Measurements from ENCODE around the gene DDX42. TPM values are rescaled to one million over a fixed set of nuclear protein-coding genes. Genes with fewer than 3 reads are reported as not detected.

DDX42 gene
- total RNA-seq, 1 donor from 2014 or later, result 125 TPM

GRCh38 chr17:63831505-63831904 is 57.5 kb downstream of the DDX42 start:
- Mint-ChIP-seq H3K4me1 (ENCODE audit: low read depth, unreplicated experiment) (peaks cover 2% of the 10 kb centered on the region), H3K27me3 (ENCODE audit: low read depth, unreplicated experiment) (no peaks in the 10 kb centered on the region), H3K9me3 (ENCODE audit: unreplicated experiment) (no peaks in the 10 kb centered on the region), H3K4me3 (ENCODE audit: unreplicated experiment) (no peak overlapping the region), H3K27ac (ENCODE audit: unreplicated experiment) (peak overlapping the region; percentile 12), H3K36me3 (ENCODE audit: low read depth, unreplicated experiment) (peaks cover 31% of the 10 kb centered on the region)
- DNase-seq (ENCODE audit: low read depth) (no peak), FAIRE-seq (no peak)
- TF ChIP-seq, protein P1, sequence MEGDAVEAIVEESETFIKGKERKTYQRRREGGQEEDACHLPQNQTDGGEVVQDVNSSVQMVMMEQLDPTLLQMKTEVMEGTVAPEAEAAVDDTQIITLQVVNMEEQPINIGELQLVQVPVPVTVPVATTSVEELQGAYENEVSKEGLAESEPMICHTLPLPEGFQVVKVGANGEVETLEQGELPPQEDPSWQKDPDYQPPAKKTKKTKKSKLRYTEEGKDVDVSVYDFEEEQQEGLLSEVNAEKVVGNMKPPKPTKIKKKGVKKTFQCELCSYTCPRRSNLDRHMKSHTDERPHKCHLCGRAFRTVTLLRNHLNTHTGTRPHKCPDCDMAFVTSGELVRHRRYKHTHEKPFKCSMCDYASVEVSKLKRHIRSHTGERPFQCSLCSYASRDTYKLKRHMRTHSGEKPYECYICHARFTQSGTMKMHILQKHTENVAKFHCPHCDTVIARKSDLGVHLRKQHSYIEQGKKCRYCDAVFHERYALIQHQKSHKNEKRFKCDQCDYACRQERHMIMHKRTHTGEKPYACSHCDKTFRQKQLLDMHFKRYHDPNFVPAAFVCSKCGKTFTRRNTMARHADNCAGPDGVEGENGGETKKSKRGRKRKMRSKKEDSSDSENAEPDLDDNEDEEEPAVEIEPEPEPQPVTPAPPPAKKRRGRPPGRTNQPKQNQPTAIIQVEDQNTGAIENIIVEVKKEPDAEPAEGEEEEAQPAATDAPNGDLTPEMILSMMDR (IDR thresholded peaks at IDR 0.05; ENCODE audit: insufficient read depth, low read depth, low read length), result no peak
- no peak for TF ChIP-seq EZH2 (IDR thresholded peaks at IDR 0.05; ENCODE audit: insufficient read depth, low read length)
- no peak overlapping the region for H3K9ac ChIP-seq (ENCODE audit: low read length)
- no peaks in the 10 kb centered on the region for H3K27me3 ChIP-seq (ENCODE audit: insufficient read depth, low read length)
- H3K79me2 ChIP-seq (ENCODE audit: insufficient read depth, low read length), result peaks cover 42% of the 10 kb centered on the region
- peaks cover 60% of the 10 kb centered on the region for H3K36me3 ChIP-seq (ENCODE audit: insufficient read depth, low read length)
- H3K4me2 ChIP-seq (ENCODE audit: low read length), result no peak overlapping the region
- peaks cover 11% of the 10 kb centered on the region for H3K4me1 ChIP-seq (ENCODE audit: insufficient read depth, low read length)
- H4K20me1 ChIP-seq (ENCODE audit: insufficient read depth, low read length), result peaks cover 76% of the 10 kb centered on the region
- H3K9me3 ChIP-seq (ENCODE audit: insufficient read depth, low read depth, low read length), result no peaks in the 10 kb centered on the region
- H3K27ac ChIP-seq (ENCODE audit: low read depth, low read length), result no peak overlapping the region
- no peak overlapping the region for H3K4me3 ChIP-seq (ENCODE audit: insufficient read depth, low read depth, low read length)
- H2AFZ ChIP-seq (ENCODE audit: low read depth, low read length), result no peak overlapping the region

DNA sequence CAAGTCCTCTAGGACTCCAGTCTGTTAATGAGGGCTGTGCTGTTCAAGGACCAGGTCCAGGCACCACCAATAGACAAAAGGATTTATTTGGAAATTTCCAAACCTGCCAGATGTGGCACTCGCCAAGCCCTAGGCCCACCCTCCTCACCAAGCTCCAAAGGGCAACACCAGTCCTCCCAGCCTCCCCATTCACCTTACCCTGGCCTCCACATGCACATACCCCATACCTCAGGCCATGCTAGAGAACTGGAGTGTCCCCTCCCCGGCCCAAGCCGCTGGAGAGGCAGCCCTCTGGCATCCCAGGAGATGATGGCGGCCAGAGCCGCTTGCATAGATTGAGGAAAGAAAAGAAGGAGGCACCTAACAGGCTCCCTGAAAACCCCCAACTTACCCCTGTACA is 58.0 kb downstream of the DDX42 start:
- H3K36me3 Mint-ChIP-seq (ENCODE audit: low read depth, unreplicated experiment), result peaks cover 31% of the 10 kb centered on the region
- H2AFZ ChIP-seq (ENCODE audit: low read depth, low read length), result no peak overlapping the region
- H3K79me2 ChIP-seq (ENCODE audit: insufficient read depth, low read length), result peaks cover 45% of the 10 kb centered on the region
- no peaks in the 10 kb centered on the region for H3K9me3 Mint-ChIP-seq (ENCODE audit: unreplicated experiment)
- no peaks in the 10 kb centered on the region for H3K27me3 Mint-ChIP-seq (ENCODE audit: low read depth, unreplicated experiment)
- FAIRE-seq (no peak), DNase-seq (ENCODE audit: low read depth) (no peak)
- H3K4me3 Mint-ChIP-seq (ENCODE audit: unreplicated experiment), result peak overlapping the region; percentile 22
- no peak overlapping the region for H3K9ac ChIP-seq (ENCODE audit: low read length)
- peaks cover 60% of the 10 kb centered on the region for H3K36me3 ChIP-seq (ENCODE audit: insufficient read depth, low read length)
- no peak overlapping the region for H3K4me3 ChIP-seq (ENCODE audit: insufficient read depth, low read depth, low read length)
- H3K4me1 ChIP-seq (ENCODE audit: insufficient read depth, low read length), result peaks cover 11% of the 10 kb centered on the region
- H3K4me1 Mint-ChIP-seq (ENCODE audit: low read depth, unreplicated experiment), result peaks cover 2% of the 10 kb centered on the region
- no peaks in the 10 kb centered on the region for H3K27me3 ChIP-seq (ENCODE audit: insufficient read depth, low read length)
- peaks cover 81% of the 10 kb centered on the region for H4K20me1 ChIP-seq (ENCODE audit: insufficient read depth, low read length)
- H3K9me3 ChIP-seq (ENCODE audit: insufficient read depth, low read depth, low read length), result no peaks in the 10 kb centered on the region
- no peak for TF ChIP-seq EZH2 (IDR thresholded peaks at IDR 0.05; ENCODE audit: insufficient read depth, low read length)
- TF ChIP-seq, protein P1 (IDR thresholded peaks at IDR 0.05; ENCODE audit: insufficient read depth, low read depth, low read length), result no peak
- no peak overlapping the region for H3K27ac ChIP-seq (ENCODE audit: low read depth, low read length)
- H3K27ac Mint-ChIP-seq (ENCODE audit: unreplicated experiment), result no peak overlapping the region
- H3K4me2 ChIP-seq (ENCODE audit: low read length), result no peak overlapping the region

GRCh38 chr17:63832455-63832854 is 58.5 kb downstream of the DDX42 start:
- no peak overlapping the region for H2AFZ ChIP-seq (ENCODE audit: low read depth, low read length)
- no peak overlapping the region for H3K9ac ChIP-seq (ENCODE audit: low read length)
- no peak overlapping the region for H3K4me2 ChIP-seq (ENCODE audit: low read length)
- peaks cover 11% of the 10 kb centered on the region for H3K4me1 ChIP-seq (ENCODE audit: insufficient read depth, low read length)
- no peak overlapping the region for H3K4me3 ChIP-seq (ENCODE audit: insufficient read depth, low read depth, low read length)
- DNase-seq (ENCODE audit: low read depth) (no peak), FAIRE-seq (no peak)
- peaks cover 85% of the 10 kb centered on the region for H4K20me1 ChIP-seq (ENCODE audit: insufficient read depth, low read length)
- Mint-ChIP-seq H3K36me3 (ENCODE audit: low read depth, unreplicated experiment) (peaks cover 31% of the 10 kb centered on the region), H3K9me3 (ENCODE audit: unreplicated experiment) (no peaks in the 10 kb centered on the region), H3K27me3 (ENCODE audit: low read depth, unreplicated experiment) (no peaks in the 10 kb centered on the region), H3K4me3 (ENCODE audit: unreplicated experiment) (peak overlapping the region; percentile 22), H3K27ac (ENCODE audit: unreplicated experiment) (no peak overlapping the region), H3K4me1 (ENCODE audit: low read depth, unreplicated experiment) (peaks cover 2% of the 10 kb centered on the region)
- no peaks in the 10 kb centered on the region for H3K9me3 ChIP-seq (ENCODE audit: insufficient read depth, low read depth, low read length)
- H3K27me3 ChIP-seq (ENCODE audit: insufficient read depth, low read length), result no peaks in the 10 kb centered on the region
- peaks cover 47% of the 10 kb centered on the region for H3K79me2 ChIP-seq (ENCODE audit: insufficient read depth, low read length)
- no peak overlapping the region for H3K27ac ChIP-seq (ENCODE audit: low read depth, low read length)
- TF ChIP-seq EZH2 (IDR thresholded peaks at IDR 0.05; ENCODE audit: insufficient read depth, low read length), result no peak
- TF ChIP-seq, protein P1 (IDR thresholded peaks at IDR 0.05; ENCODE audit: insufficient read depth, low read depth, low read length), result no peak
- peaks cover 60% of the 10 kb centered on the region for H3K36me3 ChIP-seq (ENCODE audit: insufficient read depth, low read length)
